ENCODE results near the gene NOG.

The NOG gene

DNA sequence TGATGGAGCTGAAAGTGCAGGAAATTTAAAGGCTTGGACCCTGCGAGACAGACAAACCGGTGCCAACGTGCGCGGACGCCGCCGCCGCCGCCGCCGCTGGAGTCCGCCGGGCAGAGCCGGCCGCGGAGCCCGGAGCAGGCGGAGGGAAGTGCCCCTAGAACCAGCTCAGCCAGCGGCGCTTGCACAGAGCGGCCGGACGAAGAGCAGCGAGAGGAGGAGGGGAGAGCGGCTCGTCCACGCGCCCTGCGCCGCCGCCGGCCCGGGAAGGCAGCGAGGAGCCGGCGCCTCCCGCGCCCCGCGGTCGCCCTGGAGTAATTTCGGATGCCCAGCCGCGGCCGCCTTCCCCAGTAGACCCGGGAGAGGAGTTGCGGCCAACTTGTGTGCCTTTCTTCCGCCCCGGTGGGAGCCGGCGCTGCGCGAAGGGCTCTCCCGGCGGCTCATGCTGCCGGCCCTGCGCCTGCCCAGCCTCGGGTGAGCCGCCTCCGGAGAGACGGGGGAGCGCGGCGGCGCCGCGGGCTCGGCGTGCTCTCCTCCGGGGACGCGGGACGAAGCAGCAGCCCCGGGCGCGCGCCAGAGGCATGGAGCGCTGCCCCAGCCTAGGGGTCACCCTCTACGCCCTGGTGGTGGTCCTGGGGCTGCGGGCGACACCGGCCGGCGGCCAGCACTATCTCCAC lies at the start of gene NOG:
Gene NOG, plus strand, starts transcription at position 54 of the 674 bp plus-strand sequence. Its CDS starts 525 bp downstream, at position 579.
- Histone ChIP-seq H3K9ac (ENCODE audit: low read depth, low read length) (no peak within 1 kb of the TSS), H3K36me3 (ENCODE audit: control insufficient read depth, insufficient read depth, low read length) (no peaks in the 10 kb centered on the region), H3K9me3 (ENCODE audit: control insufficient read depth, insufficient read depth, low read length) (no peaks in the 10 kb centered on the region), H3K4me1 (ENCODE audit: control insufficient read depth, insufficient read depth, low read length) (peaks cover 6% of the 10 kb centered on the region), H3K27me3 (ENCODE audit: control insufficient read depth, insufficient read depth, low read length) (peaks cover 66% of the 10 kb centered on the region), H3K4me3 (ENCODE audit: low read depth, low read length) (peak within 1 kb of the TSS; percentile 73)

GRCh38 chr17:56545106-56545505 lies 48.4 kb upstream of the NOG start:
- no peaks in the 10 kb centered on the region for H3K27me3 ChIP-seq (ENCODE audit: control insufficient read depth, insufficient read depth, low read length)
- H3K9me3 ChIP-seq (ENCODE audit: control insufficient read depth, insufficient read depth, low read length), result no peaks in the 10 kb centered on the region
- H3K4me1 ChIP-seq (ENCODE audit: control insufficient read depth, insufficient read depth, low read length), result no peaks in the 10 kb centered on the region
- H3K9ac ChIP-seq (ENCODE audit: low read depth, low read length), result no peak overlapping the region
- no peaks in the 10 kb centered on the region for H3K36me3 ChIP-seq (ENCODE audit: control insufficient read depth, insufficient read depth, low read length)
- H3K4me3 ChIP-seq (ENCODE audit: low read depth, low read length), result no peak overlapping the region

- Histone ChIP-seq H3K9ac (ENCODE audit: low read depth, low read length) (no peak overlapping the region), H3K36me3 (ENCODE audit: control insufficient read depth, insufficient read depth, low read length) (no peaks in the 10 kb centered on the region), H3K4me3 (ENCODE audit: low read depth, low read length) (no peak overlapping the region), H3K4me1 (ENCODE audit: control insufficient read depth, insufficient read depth, low read length) (no peaks in the 10 kb centered on the region), H3K9me3 (ENCODE audit: control insufficient read depth, insufficient read depth, low read length) (no peaks in the 10 kb centered on the region), H3K27me3 (ENCODE audit: control insufficient read depth, insufficient read depth, low read length) (no peaks in the 10 kb centered on the region)
Observed at GRCh38 chr17:56545930-56546329, 47.6 kb upstream of the NOG start.

GRCh38 chr17:56548661-56549060 lies 44.8 kb upstream of the NOG start:
- Histone ChIP-seq H3K27me3 (ENCODE audit: control insufficient read depth, insufficient read depth, low read length) (no peaks in the 10 kb centered on the region), H3K4me3 (ENCODE audit: low read depth, low read length) (no peak overlapping the region)

DNA sequence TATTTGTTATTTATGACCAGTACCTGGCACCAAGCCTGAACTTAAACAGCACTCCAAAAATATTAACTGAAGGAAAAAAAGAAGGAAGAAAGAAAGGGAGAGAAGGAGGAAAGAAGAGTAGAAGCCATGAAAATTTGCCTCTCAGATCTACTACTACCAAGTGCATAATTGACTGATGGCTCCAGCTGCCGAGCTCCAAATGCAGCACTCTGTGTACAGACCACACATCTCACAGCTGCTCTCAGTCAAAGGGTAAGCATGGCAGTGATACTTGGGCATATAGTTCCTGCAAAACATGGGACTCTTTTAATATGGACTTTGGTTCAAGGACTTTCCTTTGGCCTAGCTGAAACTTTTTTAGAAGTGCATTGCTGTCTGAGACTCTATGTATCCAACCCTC lies 44.0 kb upstream of the NOG start:
- no peaks in the 10 kb centered on the region for H3K36me3 ChIP-seq (ENCODE audit: control insufficient read depth, insufficient read depth, low read length)
- no peaks in the 10 kb centered on the region for H3K4me1 ChIP-seq (ENCODE audit: control insufficient read depth, insufficient read depth, low read length)
- no peaks in the 10 kb centered on the region for H3K27me3 ChIP-seq (ENCODE audit: control insufficient read depth, insufficient read depth, low read length)
- no peak overlapping the region for H3K4me3 ChIP-seq (ENCODE audit: low read depth, low read length)
- H3K9ac ChIP-seq (ENCODE audit: low read depth, low read length), result no peak overlapping the region
- H3K9me3 ChIP-seq (ENCODE audit: control insufficient read depth, insufficient read depth, low read length), result no peaks in the 10 kb centered on the region

More at GRCh38 chr17:56548661-56549060, 44.8 kb upstream of the NOG start:
- Histone ChIP-seq H3K4me1 (ENCODE audit: control insufficient read depth, insufficient read depth, low read length) (no peaks in the 10 kb centered on the region), H3K9ac (ENCODE audit: low read depth, low read length) (no peak overlapping the region), H3K36me3 (ENCODE audit: control insufficient read depth, insufficient read depth, low read length) (no peaks in the 10 kb centered on the region), H3K9me3 (ENCODE audit: control insufficient read depth, insufficient read depth, low read length) (no peaks in the 10 kb centered on the region)

- no peak overlapping the region for H3K9ac ChIP-seq (ENCODE audit: low read depth, low read length)
- H3K27me3 ChIP-seq (ENCODE audit: control insufficient read depth, insufficient read depth, low read length), result no peaks in the 10 kb centered on the region
- no peaks in the 10 kb centered on the region for H3K36me3 ChIP-seq (ENCODE audit: control insufficient read depth, insufficient read depth, low read length)
- no peak overlapping the region for H3K4me3 ChIP-seq (ENCODE audit: low read depth, low read length)
- H3K9me3 ChIP-seq (ENCODE audit: control insufficient read depth, insufficient read depth, low read length), result no peaks in the 10 kb centered on the region
- H3K4me1 ChIP-seq (ENCODE audit: control insufficient read depth, insufficient read depth, low read length), result no peaks in the 10 kb centered on the region
Observed at GRCh38 chr17:56557682-56558081, 35.8 kb upstream of the NOG start.

- Histone ChIP-seq H3K9me3 (ENCODE audit: control insufficient read depth, insufficient read depth, low read length) (no peaks in the 10 kb centered on the region), H3K36me3 (ENCODE audit: control insufficient read depth, insufficient read depth, low read length) (no peaks in the 10 kb centered on the region), H3K27me3 (ENCODE audit: control insufficient read depth, insufficient read depth, low read length) (no peaks in the 10 kb centered on the region), H3K4me1 (ENCODE audit: control insufficient read depth, insufficient read depth, low read length) (no peaks in the 10 kb centered on the region), H3K4me3 (ENCODE audit: low read depth, low read length) (no peak overlapping the region), H3K9ac (ENCODE audit: low read depth, low read length) (no peak overlapping the region)
Observed at GRCh38 chr17:56558088-56558487, 35.4 kb upstream of the NOG start.

DNA sequence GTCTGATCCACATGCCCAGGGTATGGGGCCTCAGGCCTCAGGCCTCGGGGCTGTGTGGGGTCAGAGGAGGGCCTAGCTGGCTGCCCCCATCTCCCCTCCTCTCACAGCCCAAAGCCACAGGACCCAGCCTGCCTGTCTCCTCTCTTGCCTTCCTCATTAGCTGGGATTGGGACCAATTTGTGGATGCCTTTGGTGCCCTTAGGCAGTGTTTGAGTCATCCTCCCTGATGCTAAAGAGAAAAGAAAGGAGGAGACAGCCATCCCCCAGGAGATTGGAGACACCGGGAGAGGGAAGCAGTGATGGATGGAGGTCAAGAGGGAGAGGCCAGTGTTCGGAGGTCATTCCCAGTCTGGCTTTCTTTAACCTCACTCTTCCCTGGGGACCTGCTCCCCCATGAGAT lies 23.3 kb upstream of the NOG start:
- no peaks in the 10 kb centered on the region for H3K4me1 ChIP-seq (ENCODE audit: control insufficient read depth, insufficient read depth, low read length)
- no peaks in the 10 kb centered on the region for H3K27me3 ChIP-seq (ENCODE audit: control insufficient read depth, insufficient read depth, low read length)
- H3K9me3 ChIP-seq (ENCODE audit: control insufficient read depth, insufficient read depth, low read length), result no peaks in the 10 kb centered on the region
- no peaks in the 10 kb centered on the region for H3K36me3 ChIP-seq (ENCODE audit: control insufficient read depth, insufficient read depth, low read length)
- no peak overlapping the region for H3K9ac ChIP-seq (ENCODE audit: low read depth, low read length)
- no peak overlapping the region for H3K4me3 ChIP-seq (ENCODE audit: low read depth, low read length)

DNA sequence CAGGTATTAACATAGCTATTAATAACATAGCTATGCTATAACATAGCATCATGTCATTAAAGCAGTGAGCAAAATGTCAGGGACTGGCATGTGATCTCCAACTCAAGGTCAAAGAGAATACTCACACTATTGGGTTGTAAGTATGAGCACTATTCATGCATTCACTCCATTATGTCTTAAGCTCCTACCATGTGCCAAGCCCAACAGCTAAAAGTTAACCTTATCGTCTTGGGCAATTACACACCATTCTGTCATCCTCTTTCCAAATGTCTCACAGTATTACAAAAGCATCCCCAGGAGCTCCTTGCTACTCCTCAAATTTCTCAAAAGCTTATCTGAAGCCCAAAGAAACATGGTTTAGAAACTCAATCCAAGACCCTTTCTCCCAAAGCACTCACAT lies 22.0 kb upstream of the NOG start:
- Histone ChIP-seq H3K9me3 (ENCODE audit: control insufficient read depth, insufficient read depth, low read length) (no peaks in the 10 kb centered on the region), H3K9ac (ENCODE audit: low read depth, low read length) (no peak overlapping the region), H3K36me3 (ENCODE audit: control insufficient read depth, insufficient read depth, low read length) (no peaks in the 10 kb centered on the region), H3K27me3 (ENCODE audit: control insufficient read depth, insufficient read depth, low read length) (no peaks in the 10 kb centered on the region), H3K4me1 (ENCODE audit: control insufficient read depth, insufficient read depth, low read length) (no peaks in the 10 kb centered on the region), H3K4me3 (ENCODE audit: low read depth, low read length) (no peak overlapping the region)

GRCh38 chr17:56577190-56577842 lies 16.2 kb upstream of the NOG start:
- Histone ChIP-seq H3K36me3 (ENCODE audit: control insufficient read depth, insufficient read depth, low read length) (no peaks in the 10 kb centered on the region), H3K27me3 (ENCODE audit: control insufficient read depth, insufficient read depth, low read length) (peaks cover 4% of the 10 kb centered on the region), H3K9me3 (ENCODE audit: control insufficient read depth, insufficient read depth, low read length) (no peaks in the 10 kb centered on the region), H3K9ac (ENCODE audit: low read depth, low read length) (no peak overlapping the region), H3K4me1 (ENCODE audit: control insufficient read depth, insufficient read depth, low read length) (peaks cover 5% of the 10 kb centered on the region), H3K4me3 (ENCODE audit: low read depth, low read length) (no peak overlapping the region)

GRCh38 chr17:56577843-56578204 lies 15.7 kb upstream of the NOG start:
- Histone ChIP-seq H3K9me3 (ENCODE audit: control insufficient read depth, insufficient read depth, low read length) (no peaks in the 10 kb centered on the region), H3K9ac (ENCODE audit: low read depth, low read length) (no peak overlapping the region), H3K27me3 (ENCODE audit: control insufficient read depth, insufficient read depth, low read length) (peaks cover 4% of the 10 kb centered on the region), H3K36me3 (ENCODE audit: control insufficient read depth, insufficient read depth, low read length) (no peaks in the 10 kb centered on the region), H3K4me3 (ENCODE audit: low read depth, low read length) (no peak overlapping the region), H3K4me1 (ENCODE audit: control insufficient read depth, insufficient read depth, low read length) (peaks cover 5% of the 10 kb centered on the region)

All from iPS-15b (cell line).